ENCODE measurements around the gene ZMYND8. TPM values are rescaled to one million over a fixed set of nuclear protein-coding genes. Genes with fewer than 3 reads are reported as not detected.
"Not testable (repeated sequence)": the region's sequence is repeated elsewhere in the genome, so short reads cannot be mapped to it uniquely, and the experiment has no call there.

Gene ZMYND8
- polyA plus RNA-seq, 5 donors, result 32.3 to 50.4 (median 43.4) TPM

DNA sequence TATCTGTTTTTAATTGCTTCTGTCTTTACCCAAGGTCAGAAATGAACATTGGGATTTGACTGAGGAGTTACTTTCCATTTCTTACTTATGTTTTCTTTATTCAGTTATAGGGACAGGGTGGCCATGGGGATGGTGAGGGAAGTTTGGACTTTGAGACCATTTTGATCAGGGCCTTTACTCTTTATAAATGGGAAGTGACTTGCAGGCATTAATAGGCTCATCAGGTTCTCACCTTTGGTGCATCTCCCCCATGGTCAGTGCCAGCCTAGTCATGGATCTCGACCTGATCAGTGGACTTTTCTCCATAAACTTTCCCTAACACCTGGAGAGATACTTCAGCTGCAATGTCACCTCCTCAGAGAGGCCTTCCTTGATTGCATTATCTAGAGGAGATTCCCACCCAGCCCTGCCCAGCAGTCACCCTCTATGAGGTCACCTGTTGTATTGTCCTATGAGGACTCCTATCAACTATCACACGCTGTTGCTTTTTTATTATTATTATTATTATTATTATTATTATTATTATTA is 16.8 kb upstream of the ZMYND8 start:
- no peak for DNase-seq

DNA sequence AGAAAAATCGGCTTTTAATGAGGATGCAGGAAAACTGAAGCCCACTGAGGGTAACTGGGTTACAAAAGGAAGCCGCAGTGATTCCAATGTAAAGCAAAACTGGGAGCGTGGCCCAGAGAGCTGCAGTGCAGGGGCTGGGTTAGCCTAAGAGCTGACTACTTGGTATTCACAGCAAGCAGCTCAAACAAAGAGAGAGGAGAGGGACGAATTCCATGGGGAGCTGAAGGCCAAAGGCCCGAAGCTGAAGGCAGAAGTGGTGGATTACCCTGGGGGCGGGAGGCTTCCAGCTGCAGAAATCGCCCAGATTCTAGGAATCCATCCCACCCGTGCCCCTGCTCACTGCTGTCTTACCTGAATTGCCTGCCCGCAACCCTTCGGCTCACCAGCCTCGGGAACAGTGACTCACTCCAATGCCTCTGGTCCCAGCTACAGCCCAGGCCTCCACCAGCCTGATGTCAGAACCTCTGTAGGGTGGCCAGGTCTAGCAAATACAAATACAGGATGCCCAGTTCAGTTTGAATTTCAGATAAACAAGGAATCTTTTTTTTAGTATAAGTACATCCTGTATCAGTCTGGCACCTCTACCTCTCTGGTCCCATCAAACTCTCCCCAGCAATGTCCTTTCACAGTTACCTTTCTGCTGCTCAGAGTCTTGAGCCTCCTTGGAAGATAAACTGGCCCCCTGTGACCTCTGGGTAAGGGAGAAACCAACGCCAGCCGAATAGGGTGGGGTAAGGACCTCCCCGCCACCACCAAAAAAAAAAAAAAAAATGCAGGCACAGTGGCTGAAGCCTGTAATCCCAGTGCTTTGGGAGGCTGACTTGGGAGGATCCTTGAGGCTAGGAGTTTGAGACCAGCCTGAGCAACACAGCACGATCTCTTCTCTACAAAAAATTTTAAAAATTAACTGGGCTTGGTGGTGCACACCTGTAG is 14.6 kb upstream of the ZMYND8 start:
- no peak for DNase-seq

GRCh38 chr20:47370214-47370613 is 13.7 kb upstream of the ZMYND8 start:
- DNase-seq, result no peak

GRCh38 chr20:47368301-47368700 is 11.8 kb upstream of the ZMYND8 start:
- DNase-seq, result no peak

DNA sequence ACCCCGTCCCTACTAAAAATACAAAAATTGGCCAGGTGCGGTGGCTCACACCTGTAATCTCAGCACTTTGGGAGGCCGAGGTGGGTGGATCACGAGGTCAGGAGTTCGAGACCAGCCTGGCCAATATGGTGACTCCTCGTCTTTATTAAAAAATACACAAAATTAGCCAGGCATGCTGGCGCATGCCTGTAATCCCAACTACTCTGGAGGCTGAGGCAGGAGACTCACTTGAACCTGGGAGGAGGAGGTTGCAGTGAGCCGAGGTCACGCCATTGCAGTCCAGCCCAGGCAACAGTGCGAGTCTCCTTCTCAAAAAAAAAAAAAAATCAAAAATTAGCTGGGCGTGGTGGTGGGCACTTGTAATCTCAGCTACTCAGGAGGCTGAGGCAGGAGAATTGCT is 9.8 kb upstream of the ZMYND8 start:
- not testable (repeated sequence) for DNase-seq

DNA sequence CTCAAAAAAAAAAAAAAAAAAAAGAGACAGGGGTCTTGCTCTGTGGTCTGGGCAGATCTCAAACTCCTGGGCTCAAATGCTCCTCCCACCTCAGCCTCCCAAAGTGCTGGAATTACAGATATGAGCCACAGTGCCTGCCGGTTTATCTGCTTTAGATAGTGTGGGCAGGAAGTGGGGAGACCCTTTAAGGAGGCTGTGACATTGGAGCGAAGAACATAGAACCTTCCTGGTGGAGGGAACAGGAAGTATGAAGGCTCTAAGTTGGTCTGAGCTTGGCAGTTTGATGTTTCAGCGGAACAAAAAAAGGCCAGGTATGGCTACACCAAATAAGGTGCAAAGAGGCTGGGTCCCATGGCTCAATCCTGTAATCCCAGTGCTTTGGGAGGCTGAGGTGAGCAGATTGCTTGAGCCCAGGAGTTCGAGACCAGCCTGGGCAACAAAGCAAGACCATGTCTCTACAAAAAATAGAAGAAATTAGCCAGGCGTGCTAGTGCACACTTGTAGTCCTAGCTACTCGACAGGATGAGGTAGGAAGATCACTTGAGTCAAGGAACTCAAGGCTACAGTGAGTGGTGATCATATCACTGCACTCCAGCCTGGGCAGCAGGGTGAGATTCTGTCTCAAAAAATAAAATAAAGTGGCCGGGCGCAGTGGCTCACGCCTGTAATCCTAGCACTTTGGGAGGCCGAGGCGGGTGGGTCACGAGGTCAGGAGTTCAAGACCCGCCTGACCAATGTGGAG is 8.7 kb upstream of the ZMYND8 start:
- no peak for DNase-seq

- no peak for DNase-seq
Observed at GRCh38 chr20:47362361-47363219, 6.1 kb upstream of the ZMYND8 start.

GRCh38 chr20:47361057-47361915 is 4.8 kb upstream of the ZMYND8 start:
- no peak for DNase-seq

- DNase-seq, result no peak
Observed at GRCh38 chr20:47360297-47361056, 4.0 kb upstream of the ZMYND8 start.

- no peak for DNase-seq
Observed at GRCh38 chr20:47359530-47360296, 3.2 kb upstream of the ZMYND8 start.

DNA sequence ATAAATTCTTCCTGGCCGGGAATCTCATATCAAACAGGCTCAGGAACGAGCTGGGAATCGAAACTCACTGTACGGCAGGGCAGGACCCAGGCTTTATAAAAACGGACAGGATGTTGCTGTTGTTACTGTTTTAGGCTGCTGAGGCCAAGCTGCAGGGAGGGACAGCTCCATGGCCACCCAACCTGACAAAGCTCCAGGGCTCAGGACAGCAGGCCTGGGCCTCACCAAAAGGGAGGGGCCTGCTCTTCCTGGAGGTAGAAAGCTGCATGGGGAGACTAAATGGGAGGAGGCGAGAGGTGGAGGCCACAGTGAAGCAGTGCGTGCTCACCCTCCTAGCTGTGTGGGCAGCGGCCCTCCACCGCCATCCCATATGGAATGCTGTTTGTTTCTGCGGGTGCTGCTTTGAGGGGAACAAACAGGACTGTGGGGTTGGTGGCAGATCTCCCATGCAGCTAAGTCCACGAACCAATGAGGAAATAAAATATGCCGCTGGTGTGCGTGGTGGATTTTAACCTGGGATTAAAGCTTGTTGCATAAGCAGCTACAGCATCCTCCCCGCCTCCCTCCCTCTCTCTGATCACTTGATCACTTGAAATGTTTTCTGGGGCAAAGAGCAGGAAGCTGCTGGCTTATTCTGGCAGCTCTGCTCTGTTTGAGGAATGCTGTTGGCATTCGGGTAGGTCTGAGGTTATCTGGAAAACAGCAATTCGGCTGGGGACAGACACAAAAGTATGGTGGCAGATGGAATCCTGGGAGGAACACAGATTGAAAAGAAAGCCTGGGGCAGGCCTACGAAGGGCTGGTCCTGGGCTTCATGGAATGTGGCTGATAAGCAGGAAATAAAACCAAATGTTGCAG is 2.4 kb upstream of the ZMYND8 start:
- DNase-seq, result peak in 1 of 2 donors; percentile 81

- no peak for DNase-seq
Observed at GRCh38 chr20:47358039-47358671, 1.7 kb upstream of the ZMYND8 start.

DNA sequence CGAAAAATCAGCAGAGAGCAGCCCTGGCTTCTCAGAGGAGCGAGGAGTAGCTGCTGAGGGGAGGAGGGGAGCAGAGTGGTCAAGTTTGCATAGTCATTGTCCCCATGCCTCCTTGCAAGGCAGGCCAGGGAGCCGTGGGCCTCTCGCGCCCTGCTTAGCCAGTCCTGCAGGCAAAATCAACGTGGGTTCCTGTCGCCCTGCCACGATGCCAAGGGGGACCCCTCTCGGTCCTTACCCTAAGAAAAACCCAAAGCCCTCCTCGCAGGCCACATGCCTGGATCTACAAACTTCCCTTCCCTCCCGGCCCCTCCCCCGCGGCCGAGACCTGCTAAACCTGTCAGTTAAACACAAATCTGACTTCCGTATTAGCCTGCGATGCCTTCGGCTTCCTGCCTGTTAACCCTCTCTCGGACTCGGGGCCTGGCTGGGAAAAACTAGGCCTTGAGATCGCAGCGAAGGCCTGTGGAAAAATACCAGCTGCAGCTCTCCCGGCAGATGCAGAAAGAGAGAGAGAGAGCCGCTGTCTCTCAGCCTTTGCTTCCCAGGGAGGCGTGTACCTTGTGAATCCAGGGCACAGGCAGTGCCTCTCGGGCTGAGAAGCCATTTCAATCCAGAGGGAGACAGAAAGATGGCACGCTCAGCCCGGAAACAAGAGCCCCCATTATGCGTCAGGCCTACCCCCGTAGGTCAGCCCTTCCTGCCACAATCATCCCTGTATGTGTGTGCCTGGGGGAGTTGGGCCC is 968 bp upstream of the ZMYND8 start:
- peak; percentile 80 to 81 for DNase-seq

- no peak for DNase-seq
Observed at GRCh38 chr20:47356220-47356525, 326 bp downstream of the ZMYND8 start.

GRCh38 chr20:47355489-47356219 is 845 bp downstream of the ZMYND8 start:
- DNase-seq, result no peak
